Caco-2 (cell line): ENCODE data around the gene SIDT2. TPM values are rescaled to one million over a fixed set of nuclear protein-coding genes. Genes with fewer than 3 reads are reported as not detected.

ENCODE experiments used
- BruUV-seq: library from RNA; stranded (reverse); fragments of 400-500 nt; replicated peaks from 2 replicates; lab custom pipeline; 2021; lab: Mats Ljungman, UMichigan
- CTCF ChIA-PET: fragments of 300-600 bp; sonication (Branson Sonifier 250); formaldehyde crosslinking; loops from one replicate; lab custom pipeline; 2022; ENCODE audit warnings: antibody characterized with exemption; lab: Charles Lee
- POLR2A ChIA-PET: fragments of 300-600 bp; sonication (Branson Sonifier 250); formaldehyde crosslinking; loops from one replicate; lab custom pipeline; 2022; ENCODE audit warnings: antibody characterized with exemption; lab: Charles Lee
- DNase-seq, 2 experiments: peaks; one replicate each; pipeline versions ENCODE4 v3.0.0 to v3.0.0-alpha.2; 2020 to 2022
- H3K27me3 ChIP-seq: replicated peaks from 2 replicates; pipeline ENCODE4 v1.6.0; 2011; ENCODE audit warnings: low read length; ENCODE audit not compliant: control insufficient read depth, insufficient read depth
- H3K36me3 ChIP-seq: 2 replicates; pipeline ENCODE4 v1.5.1; 2011; ENCODE audit warnings: low read length; ENCODE audit not compliant: control insufficient read depth, insufficient read depth
- H3K4me1 ChIP-seq: fragments of 250-450 bp; sonication (Bioruptor Pico); 2 replicates; pipeline ENCODE4 v1.5.1; 2020; ENCODE audit warnings: mild to moderate bottlenecking
- H3K4me3 ChIP-seq: 2 replicates; pipeline ENCODE4 v1.5.1; 2011; ENCODE audit warnings: low read depth, mild to moderate bottlenecking, control low read depth, low read length
- H3K9me3 ChIP-seq: fragments of 250-450 bp; sonication (Bioruptor Pico); 2 replicates; pipeline ENCODE4 v1.5.1; 2020; ENCODE audit warnings: mild to moderate bottlenecking, moderate library complexity
- H3K27ac Mint-ChIP-seq: one replicate; pipeline ENCODE4 v1.8.0; 2022; ENCODE audit warnings: mixed read lengths; ENCODE audit not compliant: unreplicated experiment
- H3K27me3 Mint-ChIP-seq: one replicate; pipeline ENCODE4 v1.8.0; 2022; ENCODE audit warnings: mixed read lengths; ENCODE audit not compliant: insufficient read depth, unreplicated experiment
- H3K36me3 Mint-ChIP-seq: one replicate; pipeline ENCODE4 v1.8.0; 2022; ENCODE audit warnings: mild to moderate bottlenecking, mixed read lengths; ENCODE audit not compliant: insufficient read depth, unreplicated experiment
- H3K4me1 Mint-ChIP-seq: one replicate; pipeline ENCODE4 v1.8.0; 2022; ENCODE audit warnings: low read depth, mixed read lengths; ENCODE audit not compliant: unreplicated experiment
- H3K4me3 Mint-ChIP-seq: one replicate; pipeline ENCODE4 v1.8.0; 2022; ENCODE audit warnings: mild to moderate bottlenecking, moderate library complexity, mixed read lengths; ENCODE audit not compliant: unreplicated experiment
- H3K9me3 Mint-ChIP-seq: one replicate; pipeline ENCODE4 v1.8.0; 2022; ENCODE audit warnings: mixed read lengths; ENCODE audit not compliant: unreplicated experiment
- intact Hi-C: fragments of 100-400 bp; cut with micrococcal nuclease; formaldehyde crosslinking; loops from one replicate; pipeline ENCODE4 v1.10.0; 2022; ENCODE audit not compliant: unreplicated experiment
- total RNA-seq: library from RNA; stranded (reverse); gene quantifications from 2 replicates; pipeline ENCODE4 v1.2.3, GENCODE V29; 2022
- TF ChIP-seq, protein P1 (sequence below), 2 experiments: fragments of 200-600 bp in 1 of 2; IDR thresholded peaks; 1 replicate in 1 of 2; 2 replicates in 1 of 2; pipeline versions ENCODE4 v1.5.1 to v1.8.0; 2011 to 2022; ENCODE audit warnings: antibody characterized with exemption in 1 of 2, control low read depth in 1 of 2, inconsistent platforms in 1 of 2, low read depth in 1 of 2, low read length in 1 of 2, mild to moderate bottlenecking in 1 of 2, moderate library complexity in 1 of 2; ENCODE audit not compliant: insufficient read depth in 1 of 2, severe bottlenecking in 1 of 2, unreplicated experiment in 1 of 2

Gene SIDT2
- total RNA-seq, 1 experiment from 2014 or later = 61.7 TPM

GRCh38 chr11:117199053-117199915 is 20.7 kb downstream of the SIDT2 start, which contains the start of gene TAGLN:
Gene TAGLN, plus strand, starts transcription at chr11:117199370. Its CDS starts 3,644 bp downstream, at chr11:117203014.
- CTCF ChIA-PET = interaction anchor here (1.0 kb wide), 1 partner anchor 27 kb away, joined by 3 read pairs; no protein-coding TSS in a partner anchor

DNA sequence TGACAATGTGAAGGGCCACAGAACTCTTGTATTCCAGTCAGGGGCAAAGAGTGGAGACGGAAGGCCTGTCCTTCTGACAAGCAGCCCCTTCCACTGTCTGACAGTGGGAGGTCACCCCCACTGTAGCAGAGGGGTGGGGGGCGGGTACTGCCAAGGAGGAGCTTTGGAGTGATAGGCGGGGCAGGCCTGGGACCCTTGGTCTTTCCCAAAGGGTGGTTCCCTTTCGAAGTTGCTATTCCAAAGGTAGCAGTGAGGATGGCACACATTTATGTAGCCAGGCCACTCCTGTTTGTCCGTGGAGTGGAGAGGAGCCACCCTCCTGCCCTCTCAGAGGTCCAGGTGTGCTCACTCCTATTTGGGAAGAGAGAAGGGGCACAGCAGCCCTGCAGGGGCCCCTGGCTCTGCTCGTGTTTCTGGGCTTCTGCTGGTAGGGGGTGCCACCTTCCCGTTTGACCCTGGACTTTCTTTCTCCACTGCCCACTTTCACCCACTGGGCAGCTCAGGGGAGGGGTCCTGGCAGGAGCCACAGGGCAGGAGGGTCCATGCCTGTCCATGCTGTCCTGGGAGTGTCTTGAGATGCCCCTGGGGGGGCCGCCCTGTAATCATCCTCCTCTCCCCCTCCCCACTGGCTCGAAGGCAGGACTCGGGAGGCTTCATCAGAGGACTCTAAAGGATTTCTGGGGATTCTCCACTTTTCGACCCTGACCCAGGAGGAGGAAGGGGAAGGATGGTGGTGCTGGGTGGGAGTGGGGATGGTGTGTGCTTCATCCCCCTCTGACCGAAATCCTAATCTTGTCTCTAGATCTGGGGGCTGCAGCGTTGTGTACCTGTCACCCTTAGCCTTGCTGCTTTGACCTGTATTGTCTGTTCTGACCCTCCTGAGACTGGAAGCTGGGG is 21.6 kb downstream of the SIDT2 start:
- Histone ChIP-seq H3K27me3 (no peaks in the 10 kb centered on the region), H3K4me3 (no peak overlapping the region), H3K9me3 (no peaks in the 10 kb centered on the region), H3K4me1 (peaks cover 37% of the 10 kb centered on the region), H3K36me3 (no peaks in the 10 kb centered on the region)
- no TSS peak for BruUV-seq
- H3K36me3 Mint-ChIP-seq = peaks cover 47% of the 10 kb centered on the region
- TF ChIP-seq, protein P1, sequence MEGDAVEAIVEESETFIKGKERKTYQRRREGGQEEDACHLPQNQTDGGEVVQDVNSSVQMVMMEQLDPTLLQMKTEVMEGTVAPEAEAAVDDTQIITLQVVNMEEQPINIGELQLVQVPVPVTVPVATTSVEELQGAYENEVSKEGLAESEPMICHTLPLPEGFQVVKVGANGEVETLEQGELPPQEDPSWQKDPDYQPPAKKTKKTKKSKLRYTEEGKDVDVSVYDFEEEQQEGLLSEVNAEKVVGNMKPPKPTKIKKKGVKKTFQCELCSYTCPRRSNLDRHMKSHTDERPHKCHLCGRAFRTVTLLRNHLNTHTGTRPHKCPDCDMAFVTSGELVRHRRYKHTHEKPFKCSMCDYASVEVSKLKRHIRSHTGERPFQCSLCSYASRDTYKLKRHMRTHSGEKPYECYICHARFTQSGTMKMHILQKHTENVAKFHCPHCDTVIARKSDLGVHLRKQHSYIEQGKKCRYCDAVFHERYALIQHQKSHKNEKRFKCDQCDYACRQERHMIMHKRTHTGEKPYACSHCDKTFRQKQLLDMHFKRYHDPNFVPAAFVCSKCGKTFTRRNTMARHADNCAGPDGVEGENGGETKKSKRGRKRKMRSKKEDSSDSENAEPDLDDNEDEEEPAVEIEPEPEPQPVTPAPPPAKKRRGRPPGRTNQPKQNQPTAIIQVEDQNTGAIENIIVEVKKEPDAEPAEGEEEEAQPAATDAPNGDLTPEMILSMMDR (IDR thresholded peaks at IDR 0.05; ENCODE audit: insufficient read depth in 1 of 2, low read depth in 1 of 2, low read length in 1 of 2, severe bottlenecking in 1 of 2, unreplicated experiment in 1 of 2) = no peak
- ChIA-PET CTCF (interaction anchor here (0.5 kb wide), 1 partner anchor 14 kb away, joined by 3 read pairs; no protein-coding TSS in a partner anchor), POLR2A (interaction anchor here (0.9 to 1.6 kb wide), 2 partner anchors 22 to 56 kb away, joined by 3 to 6 read pairs; partner anchors contain the start of genes PAFAH1B2 and SIDT2)
- no peak for DNase-seq
- H3K4me1 Mint-ChIP-seq = peaks cover 34% of the 10 kb centered on the region
- intact Hi-C loops = loop anchor here (1.0 to 2.0 kb wide), 2 partner anchors 22 to 27 kb away; partner anchors contain the start of gene SIDT2
- H3K27ac Mint-ChIP-seq = peak overlapping the region; percentile 86
- no peaks in the 10 kb centered on the region for H3K9me3 Mint-ChIP-seq
- peak overlapping the region; percentile 72 for H3K4me3 Mint-ChIP-seq
- H3K27me3 Mint-ChIP-seq = no peaks in the 10 kb centered on the region

More at GRCh38 chr11:117199053-117199915, 20.7 kb downstream of the SIDT2 start, which contains the start of gene TAGLN:
- intact Hi-C loops = loop anchor here (1.0 to 2.0 kb wide), 2 partner anchors 21 to 28 kb away; partner anchors contain the start of gene SIDT2
- H3K4me1 Mint-ChIP-seq = peaks cover 34% of the 10 kb centered on the region
- H3K27me3 Mint-ChIP-seq = no peaks in the 10 kb centered on the region
- Histone ChIP-seq H3K4me1 (peaks cover 37% of the 10 kb centered on the region), H3K27me3 (no peaks in the 10 kb centered on the region), H3K4me3 (peak within 1 kb of the TSS; percentile 20), H3K36me3 (no peaks in the 10 kb centered on the region), H3K9me3 (no peaks in the 10 kb centered on the region)
- peak within 1 kb of the TSS; percentile 72 for H3K4me3 Mint-ChIP-seq
- DNase-seq = peak; percentile 89
- H3K27ac Mint-ChIP-seq = peak within 1 kb of the TSS; percentile 86
- TF ChIP-seq, protein P1 (IDR thresholded peaks at IDR 0.05; ENCODE audit: insufficient read depth in 1 of 2, low read depth in 1 of 2, low read length in 1 of 2, severe bottlenecking in 1 of 2, unreplicated experiment in 1 of 2) = no peak
- POLR2A ChIA-PET = interaction anchor here (0.9 to 1.6 kb wide), 2 partner anchors 21 to 55 kb away, joined by 3 to 6 read pairs; partner anchors contain the start of genes PAFAH1B2 and SIDT2
- H3K36me3 Mint-ChIP-seq = peaks cover 42% of the 10 kb centered on the region
- BruUV-seq = TSS peak; percentile 59
- H3K9me3 Mint-ChIP-seq = no peaks in the 10 kb centered on the region
